Measurements from ENCODE around the gene STARD10. TPM values are rescaled to one million over a fixed set of nuclear protein-coding genes. Genes with fewer than 3 reads are reported as not detected.

STARD10 gene
- total RNA-seq, 6 experiments from 2014 or later = 282 to 525 (median 330) TPM

GRCh38 chr11:72787216-72788104, 6.4 kb downstream of the STARD10 start:
- intact Hi-C loops (cut with DNase I) = loop anchor here in 1 of 2 donors (5.0 kb wide), 1 partner anchor 60 kb away; no protein-coding TSS in a partner anchor
- Histone ChIP-seq H3K27me3 (no peaks in the 10 kb centered on the region), H3K4me1 (peaks cover 0 to 55% (median 24%) of the 10 kb centered on the region in 4 donors), H3K9me3 (no peaks in the 10 kb centered on the region), H3K4me3 (peak overlapping the region in 2 of 3 donors; percentile 18 to 26), H3K27ac (peak overlapping the region; percentile 67 to 71 (median 68)), H3K36me3 (no peaks in the 10 kb centered on the region)
- ATAC-seq (peak; percentile 86 to 92 (median 87)), DNase-seq (peak; percentile 90 to 95 (median 95))
- peak; percentile 22 to 65 (median 34) for TF ChIP-seq CTCF (IDR thresholded peaks at IDR 0.05)
- TF ChIP-seq POLR2A (IDR thresholded peaks at IDR 0.05) = peak; percentile 62
- WGBS (ENCODE audit: insufficient coverage, low coverage, low lambda C conversion rate, missing lambda C conversion rate) = 8% methylated on average over 2 of the region's 16 CpGs

GRCh38 chr11:72786305-72787215, 7.3 kb downstream of the STARD10 start:
- Histone ChIP-seq H3K27ac (peak overlapping the region; percentile 67 to 71 (median 68)), H3K4me3 (peak overlapping the region in 1 of 3 donors; percentile 26), H3K36me3 (no peaks in the 10 kb centered on the region), H3K27me3 (no peaks in the 10 kb centered on the region), H3K4me1 (peaks cover 0 to 59% (median 27%) of the 10 kb centered on the region in 4 donors), H3K9me3 (no peaks in the 10 kb centered on the region)
- DNase-seq (no peak), ATAC-seq (no peak)
- 61% methylated on average over 5 of the region's 8 CpGs for WGBS (ENCODE audit: insufficient coverage, low coverage, low lambda C conversion rate, missing lambda C conversion rate)
- no peak for TF ChIP-seq CTCF (IDR thresholded peaks at IDR 0.05)
- no peak for TF ChIP-seq POLR2A (IDR thresholded peaks at IDR 0.05)
- intact Hi-C loops (cut with DNase I) = loop anchor here in 1 of 2 donors (5.0 kb wide), 1 partner anchor 59 kb away; no protein-coding TSS in a partner anchor

- Histone ChIP-seq H3K27ac (no peak overlapping the region), H3K4me1 (peaks cover 0 to 46% (median 27%) of the 10 kb centered on the region in 4 donors), H3K4me3 (no peak overlapping the region), H3K36me3 (no peaks in the 10 kb centered on the region), H3K27me3 (no peaks in the 10 kb centered on the region), H3K9me3 (no peaks in the 10 kb centered on the region)
- ATAC-seq (no peak), DNase-seq (no peak)
- intact Hi-C loops (cut with DNase I) = loop anchor here in 1 of 2 donors (5.0 kb wide), 1 partner anchor 57 kb away; no protein-coding TSS in a partner anchor
- WGBS (ENCODE audit: insufficient coverage, low coverage, low lambda C conversion rate, missing lambda C conversion rate) = 89% methylated on average over 3 of the region's 10 CpGs
- no peak for TF ChIP-seq CTCF (IDR thresholded peaks at IDR 0.05)
- no peak for TF ChIP-seq POLR2A (IDR thresholded peaks at IDR 0.05)
Measured at GRCh38 chr11:72784662-72785061, 9.2 kb downstream of the STARD10 start.

- ATAC-seq (no peak), DNase-seq (no peak)
- Histone ChIP-seq H3K36me3 (no peaks in the 10 kb centered on the region), H3K9me3 (no peaks in the 10 kb centered on the region), H3K27ac (no peak overlapping the region), H3K4me1 (peaks cover 2 to 48% (median 24%) of the 10 kb centered on the region in 4 donors), H3K27me3 (no peaks in the 10 kb centered on the region), H3K4me3 (no peak overlapping the region)
- TF ChIP-seq CTCF (IDR thresholded peaks at IDR 0.05) (no peak), POLR2A (IDR thresholded peaks at IDR 0.05) (no peak)
- intact Hi-C loops (cut with DNase I) = no loop called here
- 80% methylated on average over 1 of the region's 2 CpGs for WGBS (ENCODE audit: insufficient coverage, low coverage, low lambda C conversion rate, missing lambda C conversion rate)
Measured at GRCh38 chr11:72783144-72783905, 10.5 kb downstream of the STARD10 start.
